ENCODE results near the gene TECPR2. TPM values are rescaled to one million over a fixed set of nuclear protein-coding genes. Genes with fewer than 3 reads are reported as not detected.

TECPR2 gene
- polyA plus RNA-seq, 2 donors, result 3.3 to 3.8 TPM

DNA sequence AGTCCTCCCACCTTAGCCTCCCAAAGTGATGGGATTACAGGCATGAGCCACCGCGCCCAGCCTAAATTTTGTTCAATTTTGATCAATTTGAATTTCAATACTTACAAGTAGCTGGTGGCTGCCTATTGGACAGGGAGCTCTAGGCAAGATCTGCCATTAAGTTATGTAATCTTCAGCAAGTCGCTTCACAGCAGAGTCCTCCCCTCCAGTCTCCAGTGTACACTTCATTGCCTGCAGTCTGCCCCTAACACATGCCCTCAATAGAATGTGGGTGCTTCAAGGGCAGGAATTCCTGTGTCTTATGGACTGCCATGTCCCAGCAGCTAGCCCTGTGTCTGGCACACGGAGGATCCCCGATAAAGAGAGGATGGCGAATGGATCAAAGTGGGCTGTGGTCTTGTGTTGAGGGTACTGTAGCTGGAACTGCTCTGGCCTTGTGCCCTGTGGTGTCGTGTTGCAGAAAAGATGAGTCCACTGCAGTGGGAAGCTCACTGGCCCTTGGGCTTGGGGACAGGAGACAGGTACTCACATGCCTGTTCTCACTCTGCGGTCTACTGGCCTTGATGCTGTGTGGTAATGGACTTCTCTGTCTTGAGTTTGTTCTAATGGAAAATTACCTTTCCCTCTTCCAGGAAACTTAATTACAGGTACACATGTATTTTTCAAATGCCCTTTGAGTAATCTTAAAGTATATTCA lies 67.6 kb downstream of the TECPR2 start:
- H3K9me3 ChIP-seq (ENCODE audit: control insufficient read depth in 2 of 2, insufficient read depth in 1 of 2, low read depth in 1 of 2, low read length in 1 of 2), result no peaks in the 10 kb centered on the region
- no peak overlapping the region for H3K27ac ChIP-seq (ENCODE audit: low read depth in 2 of 2, low read length in 1 of 2)
- peaks cover 7 to 21% of the 10 kb centered on the region in 2 donors for H3K36me3 ChIP-seq (ENCODE audit: control insufficient read depth in 2 of 2, insufficient read depth in 2 of 2, low read length in 1 of 2)
- H3K4me1 ChIP-seq (ENCODE audit: control insufficient read depth in 2 of 2, insufficient read depth in 2 of 2, low read length in 1 of 2), result no peaks in the 10 kb centered on the region
- H3K27me3 ChIP-seq (ENCODE audit: control insufficient read depth in 1 of 2, insufficient read depth in 2 of 2, low read length in 2 of 2), result no peaks in the 10 kb centered on the region
- WGBS, 2 donors, result 94 to 98% methylated on average over 8 of the region's 8 CpGs
- no peak overlapping the region for H3K4me3 ChIP-seq (ENCODE audit: low read depth in 1 of 2, low read length in 2 of 2)

DNA sequence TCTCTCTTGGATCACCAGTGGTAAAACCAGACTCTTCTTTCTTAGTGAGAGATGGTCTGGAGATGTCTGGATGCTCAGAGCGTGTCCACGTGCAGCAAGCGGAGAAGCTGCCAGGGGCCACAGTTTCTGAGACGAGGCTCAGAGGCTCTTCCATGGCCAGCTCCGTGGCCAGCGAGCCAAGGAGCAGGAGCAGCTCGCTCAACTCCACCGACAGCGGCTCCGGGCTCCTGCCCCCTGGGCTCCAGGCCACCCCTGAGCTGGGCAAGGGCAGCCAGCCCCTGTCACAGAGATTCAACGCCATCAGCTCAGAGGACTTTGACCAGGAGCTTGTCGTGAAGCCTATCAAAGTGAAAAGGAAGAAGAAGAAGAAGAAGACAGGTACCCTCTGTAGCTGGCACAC lies 69.0 kb downstream of the TECPR2 start:
- no peak overlapping the region for H3K4me3 ChIP-seq (ENCODE audit: low read depth in 1 of 2, low read length in 2 of 2)
- H3K36me3 ChIP-seq (ENCODE audit: control insufficient read depth in 2 of 2, insufficient read depth in 2 of 2, low read length in 1 of 2), result peaks cover 7 to 23% of the 10 kb centered on the region in 2 donors
- no peaks in the 10 kb centered on the region for H3K4me1 ChIP-seq (ENCODE audit: control insufficient read depth in 2 of 2, insufficient read depth in 2 of 2, low read length in 1 of 2)
- H3K27me3 ChIP-seq (ENCODE audit: control insufficient read depth in 1 of 2, insufficient read depth in 2 of 2, low read length in 2 of 2), result no peaks in the 10 kb centered on the region
- no peak overlapping the region for H3K27ac ChIP-seq (ENCODE audit: low read depth in 2 of 2, low read length in 1 of 2)
- no peaks in the 10 kb centered on the region for H3K9me3 ChIP-seq (ENCODE audit: control insufficient read depth in 2 of 2, insufficient read depth in 1 of 2, low read depth in 1 of 2, low read length in 1 of 2)
- WGBS, 2 donors, result 96 to 97% methylated on average over 12 of the region's 12 CpGs

DNA sequence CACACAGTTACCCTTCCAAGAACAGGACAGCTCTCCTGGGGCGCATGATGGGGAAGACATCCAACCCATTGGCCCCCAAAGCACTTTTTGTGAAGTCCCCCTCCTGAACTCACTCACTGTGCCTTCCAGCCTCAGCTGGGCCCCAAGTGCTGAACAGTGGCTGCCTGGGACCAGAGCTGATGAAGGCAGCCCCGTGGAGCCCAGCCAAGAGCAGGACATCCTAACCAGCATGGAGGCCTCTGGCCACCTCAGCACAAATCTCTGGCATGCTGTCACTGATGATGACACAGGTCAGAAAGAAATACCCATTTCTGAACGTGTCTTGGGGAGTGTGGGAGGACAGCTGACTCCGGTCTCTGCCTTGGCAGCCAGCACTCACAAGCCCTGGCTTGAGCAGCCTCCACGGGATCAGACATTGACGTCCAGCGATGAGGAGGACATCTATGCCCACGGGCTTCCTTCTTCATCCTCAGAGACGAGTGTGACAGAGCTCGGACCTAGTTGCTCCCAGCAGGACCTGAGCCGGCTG lies 72.0 kb downstream of the TECPR2 start:
- no peaks in the 10 kb centered on the region for H3K4me1 ChIP-seq (ENCODE audit: control insufficient read depth in 2 of 2, insufficient read depth in 2 of 2, low read length in 1 of 2)
- no peak overlapping the region for H3K27ac ChIP-seq (ENCODE audit: low read depth in 2 of 2, low read length in 1 of 2)
- 75 to 76% methylated on average over 11 of the region's 11 CpGs for WGBS, 2 donors
- no peaks in the 10 kb centered on the region for H3K27me3 ChIP-seq (ENCODE audit: control insufficient read depth in 1 of 2, insufficient read depth in 2 of 2, low read length in 2 of 2)
- no peak overlapping the region for H3K4me3 ChIP-seq (ENCODE audit: low read depth in 1 of 2, low read length in 2 of 2)
- H3K36me3 ChIP-seq (ENCODE audit: control insufficient read depth in 2 of 2, insufficient read depth in 2 of 2, low read length in 1 of 2), result peaks cover 4 to 21% of the 10 kb centered on the region in 2 donors
- H3K9me3 ChIP-seq (ENCODE audit: control insufficient read depth in 2 of 2, insufficient read depth in 1 of 2, low read depth in 1 of 2, low read length in 1 of 2), result no peaks in the 10 kb centered on the region

DNA sequence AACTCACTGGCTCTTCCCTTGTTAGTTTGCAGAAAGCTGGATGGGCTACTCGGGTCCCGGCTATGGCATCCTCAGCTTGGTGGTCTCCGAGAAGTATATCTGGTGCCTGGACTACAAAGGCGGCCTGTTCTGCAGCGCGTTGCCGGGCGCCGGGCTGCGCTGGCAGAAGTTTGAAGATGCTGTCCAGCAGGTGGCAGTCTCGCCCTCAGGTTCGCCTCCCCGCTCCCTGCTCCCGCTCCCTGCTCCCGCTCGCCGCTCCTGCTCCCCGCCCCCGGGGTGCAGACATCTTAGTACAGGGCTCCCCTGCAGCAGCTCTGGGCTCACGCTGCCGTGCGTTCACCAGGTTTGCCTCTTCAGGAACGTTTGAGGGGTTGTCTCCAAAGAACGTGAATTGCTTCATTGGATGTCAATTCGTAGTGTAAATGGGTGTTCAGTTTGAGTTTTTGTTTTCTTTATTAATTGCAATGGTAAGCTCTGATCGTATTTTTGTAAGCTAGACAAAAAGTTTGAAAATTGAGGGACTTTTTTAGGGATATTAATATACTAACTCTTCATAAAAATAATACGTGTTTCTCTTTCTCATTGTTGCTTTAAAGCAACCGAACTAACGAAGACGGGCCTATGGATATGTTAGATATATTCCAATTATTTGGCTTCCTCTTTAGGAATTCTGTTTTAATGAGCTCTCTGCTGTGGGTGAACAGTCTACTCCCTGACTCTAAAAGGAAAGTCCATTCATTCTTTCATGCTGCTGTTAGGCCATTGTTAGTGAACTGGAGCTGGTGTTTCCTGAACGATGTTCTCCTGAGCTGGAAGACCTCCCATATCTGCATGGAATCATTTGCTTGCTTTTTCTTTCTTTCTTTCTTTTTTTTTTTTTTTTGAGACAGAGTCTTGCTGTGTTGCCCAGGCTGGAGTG lies 75.5 kb downstream of the TECPR2 start:
- H3K4me1 ChIP-seq (ENCODE audit: control insufficient read depth in 2 of 2, insufficient read depth in 2 of 2, low read length in 1 of 2), result no peaks in the 10 kb centered on the region
- H3K9me3 ChIP-seq (ENCODE audit: control insufficient read depth in 2 of 2, insufficient read depth in 1 of 2, low read depth in 1 of 2, low read length in 1 of 2), result no peaks in the 10 kb centered on the region
- peak overlapping the region in 1 of 2 donors; percentile 32 for H3K4me3 ChIP-seq (ENCODE audit: low read depth in 1 of 2, low read length in 2 of 2)
- no peaks in the 10 kb centered on the region for H3K27me3 ChIP-seq (ENCODE audit: control insufficient read depth in 1 of 2, insufficient read depth in 2 of 2, low read length in 2 of 2)
- peaks cover 10 to 27% of the 10 kb centered on the region in 2 donors for H3K36me3 ChIP-seq (ENCODE audit: control insufficient read depth in 2 of 2, insufficient read depth in 2 of 2, low read length in 1 of 2)
- WGBS, 2 donors, result 10 to 20% methylated on average over 31 of the region's 31 CpGs
- no peak overlapping the region for H3K27ac ChIP-seq (ENCODE audit: low read depth in 2 of 2, low read length in 1 of 2)

- 95 to 96% methylated on average over 8 of the region's 8 CpGs for WGBS, 2 donors
- Histone ChIP-seq H3K36me3 (ENCODE audit: control insufficient read depth in 2 of 2, insufficient read depth in 2 of 2, low read length in 1 of 2) (peaks cover 8 to 25% of the 10 kb centered on the region in 2 donors), H3K27me3 (ENCODE audit: control insufficient read depth in 1 of 2, insufficient read depth in 2 of 2, low read length in 2 of 2) (no peaks in the 10 kb centered on the region)
Measured at GRCh38 chr14:102439556-102439955, 76.8 kb downstream of the TECPR2 start.

DNA sequence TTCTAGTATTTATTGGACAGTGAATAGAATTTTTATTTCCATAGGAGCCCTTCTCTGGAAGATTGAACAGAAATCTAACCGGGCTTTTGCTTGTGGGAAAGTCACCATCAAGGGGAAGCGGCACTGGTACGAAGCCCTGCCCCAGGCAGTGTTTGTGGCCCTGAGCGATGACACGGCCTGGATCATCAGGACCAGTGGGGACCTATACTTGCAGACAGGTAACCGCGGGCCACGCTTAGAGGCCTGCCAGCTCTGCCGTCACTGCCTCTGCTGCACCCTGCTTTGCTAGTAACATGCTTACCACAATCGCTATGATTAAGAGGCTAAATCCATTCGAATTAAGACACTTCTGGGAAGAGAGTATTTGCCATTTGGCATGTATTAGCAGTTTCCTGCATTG lies 77.7 kb downstream of the TECPR2 start:
- 95 to 97% methylated on average over 11 of the region's 11 CpGs for WGBS, 2 donors
- H3K9me3 ChIP-seq (ENCODE audit: control insufficient read depth in 2 of 2, insufficient read depth in 1 of 2, low read depth in 1 of 2, low read length in 1 of 2), result no peaks in the 10 kb centered on the region
- no peaks in the 10 kb centered on the region for H3K27me3 ChIP-seq (ENCODE audit: control insufficient read depth in 1 of 2, insufficient read depth in 2 of 2, low read length in 2 of 2)
- no peak overlapping the region for H3K4me3 ChIP-seq (ENCODE audit: low read depth in 1 of 2, low read length in 2 of 2)
- H3K4me1 ChIP-seq (ENCODE audit: control insufficient read depth in 2 of 2, insufficient read depth in 2 of 2, low read length in 1 of 2), result no peaks in the 10 kb centered on the region
- H3K36me3 ChIP-seq (ENCODE audit: control insufficient read depth in 2 of 2, insufficient read depth in 2 of 2, low read length in 1 of 2), result peaks cover 13 to 25% of the 10 kb centered on the region in 2 donors
- H3K27ac ChIP-seq (ENCODE audit: low read depth in 2 of 2, low read length in 1 of 2), result no peak overlapping the region

More at GRCh38 chr14:102439556-102439955, 76.8 kb downstream of the TECPR2 start:
- no peaks in the 10 kb centered on the region for H3K9me3 ChIP-seq (ENCODE audit: control insufficient read depth in 2 of 2, insufficient read depth in 1 of 2, low read depth in 1 of 2, low read length in 1 of 2)
- no peaks in the 10 kb centered on the region for H3K4me1 ChIP-seq (ENCODE audit: control insufficient read depth in 2 of 2, insufficient read depth in 2 of 2, low read length in 1 of 2)
- no peak overlapping the region for H3K4me3 ChIP-seq (ENCODE audit: low read depth in 1 of 2, low read length in 2 of 2)
- H3K27ac ChIP-seq (ENCODE audit: low read depth in 2 of 2, low read length in 1 of 2), result no peak overlapping the region

- 75 to 87% methylated on average over 15 of the region's 15 CpGs for WGBS, 2 donors
- Histone ChIP-seq H3K36me3 (ENCODE audit: control insufficient read depth in 2 of 2, insufficient read depth in 2 of 2, low read length in 1 of 2) (peaks cover 15 to 27% of the 10 kb centered on the region in 2 donors), H3K27me3 (ENCODE audit: control insufficient read depth in 1 of 2, insufficient read depth in 2 of 2, low read length in 2 of 2) (no peaks in the 10 kb centered on the region), H3K9me3 (ENCODE audit: control insufficient read depth in 2 of 2, insufficient read depth in 1 of 2, low read depth in 1 of 2, low read length in 1 of 2) (no peaks in the 10 kb centered on the region), H3K4me3 (ENCODE audit: low read depth in 1 of 2, low read length in 2 of 2) (no peak overlapping the region), H3K27ac (ENCODE audit: low read depth in 2 of 2, low read length in 1 of 2) (no peak overlapping the region), H3K4me1 (ENCODE audit: control insufficient read depth in 2 of 2, insufficient read depth in 2 of 2, low read length in 1 of 2) (no peaks in the 10 kb centered on the region)
Measured at GRCh38 chr14:102442241-102443211, 79.8 kb downstream of the TECPR2 start.

DNA sequence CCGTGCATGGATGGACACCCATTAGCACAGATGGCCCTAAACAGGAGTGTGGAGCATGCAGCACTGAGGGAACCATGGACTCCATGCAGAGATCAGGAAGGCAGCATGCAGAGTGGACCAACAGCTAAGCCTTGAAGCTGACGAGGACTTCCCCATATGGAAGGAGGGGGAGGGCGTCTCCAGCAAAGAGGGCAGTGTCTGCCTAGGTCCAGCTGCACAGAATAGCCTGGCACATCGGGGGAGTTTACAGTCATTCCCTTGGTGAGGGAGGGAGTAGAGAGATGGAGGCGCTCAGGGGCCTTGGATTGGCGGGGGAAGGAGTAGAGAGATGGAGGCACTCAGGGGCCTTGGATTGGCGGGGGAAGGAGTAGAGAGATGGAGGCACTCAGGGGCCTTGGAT lies 82.3 kb downstream of the TECPR2 start:
- Histone ChIP-seq H3K36me3 (ENCODE audit: control insufficient read depth in 2 of 2, insufficient read depth in 2 of 2, low read length in 1 of 2) (peaks cover 15 to 30% of the 10 kb centered on the region in 2 donors), H3K27ac (ENCODE audit: low read depth in 2 of 2, low read length in 1 of 2) (no peak overlapping the region), H3K4me1 (ENCODE audit: control insufficient read depth in 2 of 2, insufficient read depth in 2 of 2, low read length in 1 of 2) (no peaks in the 10 kb centered on the region), H3K4me3 (ENCODE audit: low read depth in 1 of 2, low read length in 2 of 2) (no peak overlapping the region), H3K27me3 (ENCODE audit: control insufficient read depth in 1 of 2, insufficient read depth in 2 of 2, low read length in 2 of 2) (no peaks in the 10 kb centered on the region), H3K9me3 (ENCODE audit: control insufficient read depth in 2 of 2, insufficient read depth in 1 of 2, low read depth in 1 of 2, low read length in 1 of 2) (no peaks in the 10 kb centered on the region)
- 91 to 92% methylated on average over 7 of the region's 7 CpGs for WGBS, 2 donors

DNA sequence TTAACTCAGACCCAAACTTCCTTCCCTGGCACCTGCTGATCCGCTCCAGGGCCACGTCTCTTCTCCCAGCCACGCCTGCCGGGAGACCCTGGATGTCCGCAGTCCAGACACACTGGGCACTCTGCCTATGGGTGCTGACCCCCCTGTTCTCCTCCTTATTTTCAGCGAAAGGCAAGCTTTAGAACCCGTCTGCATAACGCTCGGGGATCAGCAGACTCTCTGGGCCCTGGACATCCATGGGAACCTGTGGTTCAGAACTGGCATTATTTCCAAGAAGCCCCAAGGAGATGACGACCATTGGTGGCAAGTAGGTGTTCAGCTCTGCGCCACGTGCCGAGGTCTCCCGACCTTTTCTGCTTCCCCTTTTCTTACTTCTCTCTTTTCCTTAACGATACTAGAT lies 82.9 kb downstream of the TECPR2 start:
- no peak overlapping the region for H3K4me3 ChIP-seq (ENCODE audit: low read depth in 1 of 2, low read length in 2 of 2)
- H3K27me3 ChIP-seq (ENCODE audit: control insufficient read depth in 1 of 2, insufficient read depth in 2 of 2, low read length in 2 of 2), result no peaks in the 10 kb centered on the region
- H3K4me1 ChIP-seq (ENCODE audit: control insufficient read depth in 2 of 2, insufficient read depth in 2 of 2, low read length in 1 of 2), result no peaks in the 10 kb centered on the region
- WGBS, 2 donors, result 94 to 96% methylated on average over 15 of the region's 15 CpGs
- no peaks in the 10 kb centered on the region for H3K9me3 ChIP-seq (ENCODE audit: control insufficient read depth in 2 of 2, insufficient read depth in 1 of 2, low read depth in 1 of 2, low read length in 1 of 2)
- peaks cover 14 to 30% of the 10 kb centered on the region in 2 donors for H3K36me3 ChIP-seq (ENCODE audit: control insufficient read depth in 2 of 2, insufficient read depth in 2 of 2, low read length in 1 of 2)
- no peak overlapping the region for H3K27ac ChIP-seq (ENCODE audit: low read depth in 2 of 2, low read length in 1 of 2)
